Calu3 (cell line): ENCODE results near the gene PBRM1. TPM values are rescaled to one million over a fixed set of nuclear protein-coding genes. Genes with fewer than 3 reads are reported as not detected.
A peak's percentile ranks its signal among the peaks of the same experiment; 100 is the strongest.

ENCODE experiments used
- BruUV-seq: library from RNA; stranded (reverse); fragments of 400-500 nt; replicated peaks from 2 replicates; lab custom pipeline; 2021; lab: Mats Ljungman, UMichigan
- CTCF ChIA-PET: fragments of 300-600 bp; sonication (Branson Sonifier 250); formaldehyde crosslinking; loops from one replicate; lab custom pipeline; 2022; ENCODE audit warnings: antibody characterized with exemption; lab: Charles Lee
- DNase-seq: peaks from one replicate; pipeline ENCODE4 v3.0.0; 2022
- H3K27ac Mint-ChIP-seq: one replicate; pipeline ENCODE4 v1.8.0; 2022; ENCODE audit warnings: mixed read lengths; ENCODE audit not compliant: unreplicated experiment
- H3K27me3 Mint-ChIP-seq: one replicate; pipeline ENCODE4 v1.8.0; 2022; ENCODE audit warnings: mixed read lengths; ENCODE audit not compliant: unreplicated experiment
- H3K36me3 Mint-ChIP-seq: one replicate; pipeline ENCODE4 v1.8.0; 2022; ENCODE audit warnings: mild to moderate bottlenecking, moderate library complexity, mixed read lengths; ENCODE audit not compliant: insufficient read depth, unreplicated experiment
- H3K4me1 Mint-ChIP-seq: one replicate; pipeline ENCODE4 v1.8.0; 2022; ENCODE audit warnings: mild to moderate bottlenecking, low read depth, mixed read lengths; ENCODE audit not compliant: unreplicated experiment
- H3K4me3 Mint-ChIP-seq: one replicate; pipeline ENCODE4 v1.8.0; 2022; ENCODE audit warnings: mild to moderate bottlenecking, low read depth, moderate library complexity, mixed read lengths; ENCODE audit not compliant: unreplicated experiment
- H3K9me3 Mint-ChIP-seq: one replicate; pipeline ENCODE4 v1.8.0; 2022; ENCODE audit warnings: low read depth, mixed read lengths; ENCODE audit not compliant: unreplicated experiment
- CTCF ChIP-seq: fragments of 200-600 bp; IDR thresholded peaks from one replicate; pipeline ENCODE4 v1.8.0; 2022; ENCODE audit warnings: antibody characterized with exemption; ENCODE audit not compliant: unreplicated experiment
- intact Hi-C: fragments of 100-400 bp; cut with micrococcal nuclease; formaldehyde crosslinking; loops from one replicate; pipeline ENCODE4 v1.10.0; 2022; ENCODE audit not compliant: unreplicated experiment
- total RNA-seq: library from RNA; stranded (reverse); gene quantifications from 2 replicates; pipeline ENCODE4 v1.2.3, GENCODE V29; 2022

PBRM1 gene
- total RNA-seq, 1 experiment from 2014 or later: 54.9 TPM

- CTCF ChIA-PET: no interaction called here
- Mint-ChIP-seq H3K27ac (no peak overlapping the region), H3K36me3 (peaks cover 12% of the 10 kb centered on the region), H3K9me3 (no peaks in the 10 kb centered on the region), H3K4me1 (no peaks in the 10 kb centered on the region), H3K27me3 (no peaks in the 10 kb centered on the region), H3K4me3 (no peak overlapping the region)
- DNase-seq: no peak
- BruUV-seq: no TSS peak
- intact Hi-C loops: no loop called here
- no peak for TF ChIP-seq CTCF
Observed at GRCh38 chr3:52712291-52713212, 26.8 kb upstream of the PBRM1 start.

- no peak overlapping the region for H3K27ac Mint-ChIP-seq
- H3K27me3 Mint-ChIP-seq: no peaks in the 10 kb centered on the region
- intact Hi-C loops: no loop called here
- H3K9me3 Mint-ChIP-seq: no peaks in the 10 kb centered on the region
- no TSS peak for BruUV-seq
- H3K4me3 Mint-ChIP-seq: no peak overlapping the region
- DNase-seq: no peak
- CTCF ChIA-PET: no interaction called here
- TF ChIP-seq CTCF: no peak
- no peaks in the 10 kb centered on the region for H3K4me1 Mint-ChIP-seq
- peaks cover 30% of the 10 kb centered on the region for H3K36me3 Mint-ChIP-seq
Observed at GRCh38 chr3:52710512-52710911, 24.8 kb upstream of the PBRM1 start.

- CTCF ChIA-PET: no interaction called here
- no peak for TF ChIP-seq CTCF
- Mint-ChIP-seq H3K27me3 (no peaks in the 10 kb centered on the region), H3K4me3 (peak overlapping the region; percentile 90), H3K36me3 (peaks cover 39% of the 10 kb centered on the region), H3K4me1 (peaks cover 8% of the 10 kb centered on the region), H3K9me3 (no peaks in the 10 kb centered on the region), H3K27ac (no peak overlapping the region)
- intact Hi-C loops: no loop called here
- no TSS peak for BruUV-seq
- no peak for DNase-seq
Observed at GRCh38 chr3:52707585-52707984, 21.9 kb upstream of the PBRM1 start.

DNA sequence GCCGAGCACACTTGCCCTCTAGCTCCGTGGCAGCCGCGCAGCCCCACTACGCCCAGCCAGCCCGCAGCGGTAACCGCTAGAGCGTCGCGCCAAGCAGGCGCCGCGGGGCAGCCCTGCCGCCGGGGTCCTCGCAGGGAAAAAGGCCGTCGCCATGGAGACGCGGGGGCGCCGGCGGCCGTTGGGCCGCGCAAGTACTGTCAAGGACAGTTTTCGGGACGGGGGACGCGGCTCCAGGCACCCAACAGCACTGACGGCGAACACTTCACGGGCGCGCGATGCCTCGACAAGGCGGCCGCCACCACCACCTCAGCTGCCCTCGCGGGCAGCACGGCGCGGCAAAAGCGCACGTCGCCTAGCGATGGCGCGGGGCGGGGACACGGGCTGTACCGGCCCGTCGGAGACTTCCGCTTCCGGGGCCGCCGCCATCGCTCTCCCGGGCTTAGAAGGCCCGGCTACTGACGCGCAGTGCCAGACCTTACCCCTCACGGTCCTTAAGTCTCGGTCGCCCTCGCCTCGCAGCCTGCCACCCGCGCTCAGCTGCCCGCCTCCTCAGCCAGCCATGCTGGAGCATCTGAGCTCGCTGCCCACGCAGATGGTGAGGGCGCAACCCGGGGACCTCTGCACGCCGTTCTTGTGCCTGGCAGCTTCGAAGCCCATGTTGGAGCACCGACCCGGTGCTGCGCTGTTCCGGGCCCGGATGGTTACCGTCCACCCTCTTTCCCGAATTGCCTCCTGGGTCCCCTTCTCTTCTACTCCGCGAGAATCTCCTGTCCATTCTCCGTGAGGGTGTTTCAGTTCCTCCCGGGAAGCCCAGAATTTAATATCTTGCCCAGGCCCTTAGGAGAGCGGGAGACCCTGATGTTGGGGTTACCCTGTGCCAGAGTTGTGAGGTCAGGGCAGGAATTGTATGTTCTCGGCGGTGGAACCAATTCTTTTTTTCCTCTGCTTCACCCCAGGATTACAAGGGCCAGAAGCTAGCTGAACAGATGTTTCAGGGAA lies 20.3 kb upstream of the PBRM1 start, which contains the start of the genes GLT8D1 and SPCS1:
GLT8D1 (minus strand) TSS at position 104 of the 999 bp plus-strand sequence. CDS start 5,331 bp downstream, outside the sequence.
SPCS1 (plus strand) TSS at position 419 of the 999 bp plus-strand sequence; CDS start at position 560, 141 bp downstream.
- CTCF ChIA-PET: no interaction called here
- DNase-seq: peak; percentile 86
- H3K27ac Mint-ChIP-seq: peak within 1 kb of the TSS; percentile 88
- no peaks in the 10 kb centered on the region for H3K27me3 Mint-ChIP-seq
- BruUV-seq: no TSS peak
- H3K4me1 Mint-ChIP-seq: peaks cover 8% of the 10 kb centered on the region
- H3K36me3 Mint-ChIP-seq: peaks cover 39% of the 10 kb centered on the region
- H3K4me3 Mint-ChIP-seq: peak within 1 kb of the TSS; percentile 90
- intact Hi-C loops: no loop called here
- no peaks in the 10 kb centered on the region for H3K9me3 Mint-ChIP-seq
- TF ChIP-seq CTCF: no peak
